Neural cell (in vitro differentiated cells): Measurements from ENCODE around the gene GPR146. TPM values are rescaled to one million over a fixed set of nuclear protein-coding genes. Genes with fewer than 3 reads are reported as not detected.

Experiments used
- H2AFZ ChIP-seq: fragments of 200-600, 300-800 bp; sonication (generic), shearing (Covaris generic); 2 replicates; pipeline ENCODE4 v1.6.0; 2014; ENCODE audit warnings: low read depth, mild to moderate bottlenecking, antibody characterized with exemption, low read length, moderate library complexity
- H3F3A ChIP-seq: fragments of 200-600 bp; shearing (Covaris generic); 2 replicates; pipeline ENCODE4 v1.6.1; 2016; ENCODE audit warnings: mild to moderate bottlenecking, moderate library complexity, mixed read lengths, antibody characterized with exemption, low read length; ENCODE audit not compliant: insufficient read depth, poor library complexity, severe bottlenecking
- H3K27ac ChIP-seq: fragments of 200-600, 300-800 bp; sonication (generic), shearing (Covaris generic); 2 replicates; pipeline ENCODE4 v1.5.1; 2014; ENCODE audit warnings: mild to moderate bottlenecking, low read length, moderate library complexity
- H3K27me3 ChIP-seq: fragments of 300-800, 200-600 bp; sonication (generic), shearing (Covaris generic); 2 replicates; pipeline ENCODE4 v1.6.0; 2014; ENCODE audit warnings: mild to moderate bottlenecking, low read depth, low read length, moderate library complexity; ENCODE audit not compliant: insufficient read depth
- H3K36me3 ChIP-seq: fragments of 300-800, 200-600 bp; sonication (generic), shearing (Covaris generic); 2 replicates; pipeline ENCODE4 v1.5.1; 2014; ENCODE audit warnings: mild to moderate bottlenecking, antibody characterized with exemption, low read length, moderate library complexity; ENCODE audit not compliant: insufficient read depth
- H3K4me2 ChIP-seq: fragments of 300-800, 200-600 bp; sonication (generic), shearing (Covaris generic); 2 replicates; pipeline ENCODE4 v1.6.0; 2014; ENCODE audit warnings: mild to moderate bottlenecking, low read length
- H3K4me3 ChIP-seq: fragments of 300-800, 200-600 bp; sonication (generic), shearing (Covaris generic); 2 replicates; pipeline ENCODE4 v1.5.1; 2014; ENCODE audit warnings: mild to moderate bottlenecking, low read length, moderate library complexity
- H3K79me2 ChIP-seq: fragments of 200-600 bp; shearing (Covaris generic); replicated peaks from 2 replicates; pipeline ENCODE4 v1.6.0; 2014; ENCODE audit warnings: mild to moderate bottlenecking, low read length, moderate library complexity; ENCODE audit not compliant: insufficient read depth
- H3K9ac ChIP-seq: fragments of 300-800, 200-600 bp; sonication (generic), shearing (Covaris generic); 2 replicates; pipeline ENCODE4 v1.6.1; 2016; ENCODE audit warnings: mild to moderate bottlenecking, low read length, mixed read lengths
- H3K9me2 ChIP-seq: fragments of 200-600 bp; shearing (Covaris generic); 2 replicates; pipeline ENCODE4 v1.6.1; 2016; ENCODE audit warnings: mild to moderate bottlenecking, low read length, mixed read lengths; ENCODE audit not compliant: insufficient read depth
- H3K9me3 ChIP-seq: fragments of 200-600, 300-800 bp; sonication (generic), shearing (Covaris generic); 2 replicates; pipeline ENCODE4 v1.6.1; 2016; ENCODE audit warnings: mild to moderate bottlenecking, mixed run types, low read length, moderate library complexity, mixed read lengths
- H4K20me1 ChIP-seq: fragments of 200-600 bp; shearing (Covaris generic); 2 replicates; pipeline ENCODE4 v1.6.1; 2016; ENCODE audit warnings: mild to moderate bottlenecking, mixed run types; ENCODE audit not compliant: insufficient read depth
- CTCF ChIP-seq: fragments of 450-650 bp; IDR thresholded peaks from 2 replicates; pipeline ENCODE4 v1.5.1; 2014; ENCODE audit warnings: antibody characterized with exemption, mild to moderate bottlenecking, moderate library complexity; ENCODE audit not compliant: poor library complexity, severe bottlenecking
- EP300 ChIP-seq: fragments of 450-650 bp; conservative IDR thresholded peaks from 2 replicates; pipeline ENCODE4 v1.6.1; 2014; ENCODE audit warnings: antibody characterized with exemption, mild to moderate bottlenecking, moderate library complexity; ENCODE audit not compliant: poor library complexity, severe bottlenecking
- EZH2 ChIP-seq: fragments of 200-600, 300-800 bp; shearing (Covaris generic), sonication (generic); IDR thresholded peaks from 2 replicates; pipeline ENCODE4 v1.6.1; 2014; ENCODE audit warnings: antibody characterized with exemption, low read length, borderline replicate concordance, mild to moderate bottlenecking; ENCODE audit not compliant: insufficient read depth, poor library complexity, severe bottlenecking
- MXI1 ChIP-seq: fragments of 450-650 bp; conservative IDR thresholded peaks from 2 replicates; pipeline ENCODE4 v1.6.1; 2014; ENCODE audit warnings: antibody characterized with exemption, mild to moderate bottlenecking; ENCODE audit not compliant: poor library complexity, severe bottlenecking
- POLR2AphosphoS5 ChIP-seq: IDR thresholded peaks from 2 replicates; pipeline ENCODE4 v1.6.1; 2012
- RAD21 ChIP-seq: fragments of 450-650 bp; conservative IDR thresholded peaks from 2 replicates; pipeline ENCODE4 v1.6.1; 2014; ENCODE audit warnings: antibody characterized with exemption, mild to moderate bottlenecking, moderate library complexity
- REST ChIP-seq: IDR thresholded peaks from 2 replicates; pipeline ENCODE4 v1.6.1; 2012; ENCODE audit warnings: borderline replicate concordance
- SMC3 ChIP-seq: fragments of 450-650 bp; conservative IDR thresholded peaks from 2 replicates; pipeline ENCODE4 v1.6.1; 2014; ENCODE audit warnings: antibody characterized with exemption, mild to moderate bottlenecking, moderate library complexity; ENCODE audit not compliant: poor library complexity
- TAF1 ChIP-seq: IDR thresholded peaks from 2 replicates; pipeline ENCODE4 v1.6.1; 2012; ENCODE audit warnings: low read depth
- polyA plus RNA-seq: library from polyadenylated mRNA; depleted of rRNA; stranded (reverse); fragments of >200 nt; gene quantifications from 2 replicates; pipeline ENCODE4 v1.2.3, GENCODE V29; 2014

GPR146 gene
- polyA plus RNA-seq, 1 donor from 2014 or later = not detected

- H3K9me3 ChIP-seq = peaks cover 14% of the 10 kb centered on the region
- no peak overlapping the region for H3K9ac ChIP-seq
- H3K36me3 ChIP-seq = peaks cover 11% of the 10 kb centered on the region
- H3K4me3 ChIP-seq = no peak overlapping the region
- no peak overlapping the region for H3K27ac ChIP-seq
- no peaks in the 10 kb centered on the region for H3F3A ChIP-seq
- H3K4me2 ChIP-seq = no peak overlapping the region
- no peaks in the 10 kb centered on the region for H3K27me3 ChIP-seq
- no peak overlapping the region for H2AFZ ChIP-seq
- H3K79me2 ChIP-seq = peaks cover 1% of the 10 kb centered on the region
- TF ChIP-seq TAF1 (no peak), REST (no peak), RAD21 (no peak), MXI1 (no peak), POLR2AphosphoS5 (no peak), SMC3 (no peak), EP300 (no peak), CTCF (no peak), EZH2 (no peak)
- H4K20me1 ChIP-seq = peaks cover 14% of the 10 kb centered on the region
- H3K9me2 ChIP-seq = no peaks in the 10 kb centered on the region
Measured at GRCh38 chr7:1018334-1018695, 26.0 kb upstream of the GPR146 start.

- TF ChIP-seq EP300 (no peak), TAF1 (no peak)
- peaks cover 10% of the 10 kb centered on the region for H4K20me1 ChIP-seq
- H3K4me3 ChIP-seq = no peak overlapping the region
- no peaks in the 10 kb centered on the region for H3F3A ChIP-seq
- H3K9me3 ChIP-seq = peaks cover 14% of the 10 kb centered on the region
- H2AFZ ChIP-seq = no peak overlapping the region
- H3K27me3 ChIP-seq = no peaks in the 10 kb centered on the region
- H3K79me2 ChIP-seq = peaks cover 11% of the 10 kb centered on the region
- H3K4me2 ChIP-seq = no peak overlapping the region
- H3K9ac ChIP-seq = no peak overlapping the region
- H3K36me3 ChIP-seq = peaks cover 11% of the 10 kb centered on the region
- H3K9me2 ChIP-seq = no peaks in the 10 kb centered on the region
- no peak overlapping the region for H3K27ac ChIP-seq
Measured at GRCh38 chr7:1019255-1019785, 25.0 kb upstream of the GPR146 start.
